LNCAP (cell line): Measurements from ENCODE around the gene SARDH.

Source experiments
- CTCF ChIP-seq: fragments of 450-650 bp; IDR thresholded peaks from 2 replicates; pipeline ENCODE4 v1.5.1; 2017; ENCODE audit warnings: mild to moderate bottlenecking

The SARDH gene

GRCh38 chr9:133778336-133779013, 40.3 kb upstream of the SARDH start:
- TF ChIP-seq CTCF: no peak

DNA sequence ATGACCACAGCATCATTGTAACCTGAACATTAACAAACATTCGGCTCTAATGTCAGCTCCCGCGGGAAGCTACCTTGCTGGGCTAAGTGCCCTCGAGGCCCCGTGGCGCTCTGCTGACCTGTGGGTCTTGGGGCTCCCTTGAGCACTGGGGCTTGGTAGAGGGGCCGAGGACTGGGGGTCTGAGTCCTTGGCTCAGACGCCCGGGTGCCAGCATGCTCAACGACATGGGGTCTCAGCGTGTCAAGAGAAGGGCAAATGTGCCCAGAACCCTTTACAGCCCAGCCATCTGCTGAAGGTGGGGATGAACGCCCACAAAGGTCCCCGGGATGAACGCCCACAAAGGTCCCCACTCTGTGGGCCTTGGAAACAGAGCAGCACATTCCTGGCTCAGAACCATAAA, 39.7 kb upstream of the SARDH start:
- TF ChIP-seq CTCF: no peak

GRCh38 chr9:133777068-133777791, 39.1 kb upstream of the SARDH start:
- TF ChIP-seq CTCF: no peak

GRCh38 chr9:133775951-133776905, 38.1 kb upstream of the SARDH start:
- TF ChIP-seq CTCF: no peak

DNA sequence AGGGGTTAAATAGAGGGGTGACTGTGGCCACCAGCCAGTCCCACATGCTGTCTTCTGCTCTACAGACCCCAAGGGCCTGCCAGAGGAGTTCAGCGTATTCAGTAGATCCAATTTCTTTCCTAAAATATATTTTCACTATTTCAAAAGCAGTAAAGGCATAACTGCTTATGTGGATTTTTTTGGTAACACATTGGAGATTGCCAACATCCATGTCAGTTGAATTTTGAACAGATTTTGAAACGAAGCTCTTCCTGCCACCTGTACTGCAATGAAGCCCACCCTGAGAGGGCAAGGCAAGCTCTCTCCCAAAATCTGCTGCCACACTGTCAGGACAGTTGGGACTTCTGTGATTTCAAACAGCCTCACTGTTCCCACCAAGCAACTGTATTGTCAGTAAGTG, 37.1 kb upstream of the SARDH start:
- no peak for TF ChIP-seq CTCF

DNA sequence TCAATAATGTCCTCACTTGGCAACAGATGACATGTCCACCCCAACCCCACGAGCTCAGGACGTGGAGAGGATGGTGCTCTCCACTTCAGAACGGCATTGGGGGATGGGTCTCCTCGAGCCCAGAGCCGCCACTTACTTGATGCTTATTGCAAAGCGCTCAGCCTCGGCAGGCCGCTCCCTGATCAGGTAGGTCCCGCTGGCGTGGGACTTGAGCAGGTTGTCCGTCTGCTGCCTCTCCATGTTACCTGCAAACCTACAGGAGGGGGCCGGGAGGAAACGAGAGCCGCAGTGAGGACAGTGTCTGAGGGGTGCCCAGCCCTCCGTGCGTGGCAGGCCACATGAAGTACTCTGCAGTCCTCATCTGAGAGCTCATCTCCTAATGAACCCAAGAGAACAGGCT, 36.6 kb upstream of the SARDH start:
- TF ChIP-seq CTCF: no peak

DNA sequence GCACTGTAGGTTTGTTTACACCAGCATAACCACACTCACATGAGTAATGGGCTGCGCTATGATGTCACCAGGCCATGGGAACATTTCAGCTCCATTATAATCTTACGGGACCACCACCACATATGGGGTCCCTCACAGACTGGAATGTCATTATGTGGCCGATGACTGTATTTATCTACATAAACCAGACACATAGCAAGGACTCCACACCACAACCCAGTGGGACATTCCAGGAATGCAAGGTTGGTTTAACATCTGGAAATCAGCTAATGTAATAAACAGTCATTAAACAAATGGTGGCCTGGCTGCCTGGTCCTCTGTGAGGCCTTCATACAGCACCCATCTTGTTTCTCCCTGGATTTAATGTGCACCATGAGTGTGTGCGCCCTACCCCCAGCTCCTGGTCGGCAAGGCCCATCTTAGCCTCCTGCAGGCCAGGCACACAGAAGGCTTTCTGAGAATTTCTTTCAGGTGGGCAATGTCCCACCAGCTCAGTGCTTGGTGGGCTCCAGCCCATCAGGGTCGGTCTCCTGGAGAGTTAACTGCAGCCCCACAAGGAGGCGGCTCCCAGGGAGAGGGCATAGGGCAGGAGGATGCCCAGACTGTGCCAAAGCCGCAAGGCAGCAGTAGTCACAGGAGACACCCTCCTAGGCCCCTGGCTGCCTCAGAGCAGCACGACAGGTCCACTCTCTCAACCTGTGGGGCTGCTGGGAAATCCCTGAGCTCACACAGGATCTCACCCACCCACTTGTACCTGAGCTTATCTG, 35.9 kb upstream of the SARDH start:
- TF ChIP-seq CTCF: no peak
